ENCODE data around the gene PIK3R1. TPM values are rescaled to one million over a fixed set of nuclear protein-coding genes. Genes with fewer than 3 reads are reported as not detected.

Gene PIK3R1
- total RNA-seq, 1 donor from 2014 or later: 24.2 TPM

DNA sequence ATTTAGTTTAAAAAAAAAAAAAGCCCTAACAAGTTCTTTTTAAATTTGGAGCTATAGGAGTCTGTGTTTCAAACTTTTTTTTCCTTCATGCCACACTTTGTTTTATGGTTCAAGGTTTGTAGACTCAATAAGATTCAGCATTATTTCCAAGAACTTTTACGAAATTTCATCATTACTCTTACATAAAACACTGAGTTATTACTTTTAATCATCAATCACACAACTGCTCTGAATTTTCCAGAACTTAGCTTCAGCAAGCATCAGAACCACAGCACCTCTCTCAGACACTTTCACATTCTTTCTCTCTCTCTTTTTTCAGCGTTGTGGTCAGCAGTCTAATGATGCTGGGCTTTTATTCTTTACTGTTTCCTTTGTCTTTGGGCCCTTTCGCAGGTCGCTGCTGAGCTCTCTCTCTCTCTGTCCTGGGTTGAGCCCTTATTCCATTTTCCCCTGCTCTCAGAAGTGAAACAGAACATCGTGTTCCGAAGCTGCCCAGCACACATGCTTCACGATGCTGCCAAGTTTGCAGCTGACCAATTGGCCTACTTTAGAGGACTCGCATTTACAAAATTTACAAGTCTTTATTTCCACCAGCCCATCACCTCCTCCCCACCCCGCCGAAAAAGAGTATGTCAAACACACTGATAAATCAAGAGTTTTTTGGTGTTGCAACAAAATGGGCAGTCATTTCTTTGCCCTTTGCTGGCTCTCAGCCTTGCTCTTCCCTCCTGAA lies 44.6 kb upstream of the PIK3R1 start:
- peak overlapping the region; percentile 78 for H2AFZ ChIP-seq (replicated peaks)
- Mint-ChIP-seq H3K36me3 (no peaks in the 10 kb centered on the region), H3K4me1 (peaks cover 47% of the 10 kb centered on the region), H3K27ac (peak overlapping the region; percentile 95), H3K27me3 (ENCODE audit: insufficient read depth, low read depth) (peaks cover 3% of the 10 kb centered on the region), H3K9me3 (no peaks in the 10 kb centered on the region), H3K4me3 (peak overlapping the region; percentile 64)
- no peaks in the 10 kb centered on the region for H3K36me3 ChIP-seq
- peaks cover 32% of the 10 kb centered on the region for H3F3A ChIP-seq (ENCODE audit: low read depth)
- no peaks in the 10 kb centered on the region for H4K20me1 ChIP-seq (ENCODE audit: low read depth)
- no peaks in the 10 kb centered on the region for H3K79me2 ChIP-seq (ENCODE audit: low read depth)
- no peaks in the 10 kb centered on the region for H3K27me3 ChIP-seq
- H3K9me3 ChIP-seq (ENCODE audit: low read depth): no peaks in the 10 kb centered on the region
- no peak overlapping the region for H3K9ac ChIP-seq
- DNase-seq (ENCODE audit: low spot score): peak; percentile 61
- TF ChIP-seq EZH2 (IDR thresholded peaks at IDR 0.05): no peak
- no peak for TF ChIP-seq EZH2phosphoT487 (IDR thresholded peaks at IDR 0.05)
- TF ChIP-seq, protein P1, sequence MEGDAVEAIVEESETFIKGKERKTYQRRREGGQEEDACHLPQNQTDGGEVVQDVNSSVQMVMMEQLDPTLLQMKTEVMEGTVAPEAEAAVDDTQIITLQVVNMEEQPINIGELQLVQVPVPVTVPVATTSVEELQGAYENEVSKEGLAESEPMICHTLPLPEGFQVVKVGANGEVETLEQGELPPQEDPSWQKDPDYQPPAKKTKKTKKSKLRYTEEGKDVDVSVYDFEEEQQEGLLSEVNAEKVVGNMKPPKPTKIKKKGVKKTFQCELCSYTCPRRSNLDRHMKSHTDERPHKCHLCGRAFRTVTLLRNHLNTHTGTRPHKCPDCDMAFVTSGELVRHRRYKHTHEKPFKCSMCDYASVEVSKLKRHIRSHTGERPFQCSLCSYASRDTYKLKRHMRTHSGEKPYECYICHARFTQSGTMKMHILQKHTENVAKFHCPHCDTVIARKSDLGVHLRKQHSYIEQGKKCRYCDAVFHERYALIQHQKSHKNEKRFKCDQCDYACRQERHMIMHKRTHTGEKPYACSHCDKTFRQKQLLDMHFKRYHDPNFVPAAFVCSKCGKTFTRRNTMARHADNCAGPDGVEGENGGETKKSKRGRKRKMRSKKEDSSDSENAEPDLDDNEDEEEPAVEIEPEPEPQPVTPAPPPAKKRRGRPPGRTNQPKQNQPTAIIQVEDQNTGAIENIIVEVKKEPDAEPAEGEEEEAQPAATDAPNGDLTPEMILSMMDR (IDR thresholded peaks at IDR 0.05): no peak
- H3K4me2 ChIP-seq: peak overlapping the region; percentile 67
- H3K4me3 ChIP-seq: peak overlapping the region; percentile 8
- peaks cover 42% of the 10 kb centered on the region for H3K4me1 ChIP-seq
- H3K27ac ChIP-seq: peak overlapping the region; percentile 65

DNA sequence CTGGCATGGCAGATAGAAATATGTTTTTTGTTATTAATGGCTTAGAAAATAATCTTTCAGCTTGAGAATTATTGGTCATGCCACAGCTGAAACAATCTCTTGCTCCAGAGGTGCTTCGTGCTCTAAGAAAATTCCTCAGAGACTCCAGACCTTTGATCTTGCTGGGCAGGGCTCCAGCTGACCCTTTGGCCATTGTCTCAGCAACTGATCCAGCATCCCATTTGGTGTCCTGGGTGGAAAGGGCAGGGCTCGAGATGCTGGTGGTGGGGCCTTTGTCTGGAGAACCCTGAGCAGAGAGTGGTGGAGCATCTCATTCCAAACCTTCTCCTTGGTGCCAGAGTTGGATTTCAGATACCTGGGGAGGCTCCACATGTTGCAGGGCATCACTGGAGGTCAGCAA lies 43.2 kb upstream of the PIK3R1 start:
- H3K27ac ChIP-seq: no peak overlapping the region

DNA sequence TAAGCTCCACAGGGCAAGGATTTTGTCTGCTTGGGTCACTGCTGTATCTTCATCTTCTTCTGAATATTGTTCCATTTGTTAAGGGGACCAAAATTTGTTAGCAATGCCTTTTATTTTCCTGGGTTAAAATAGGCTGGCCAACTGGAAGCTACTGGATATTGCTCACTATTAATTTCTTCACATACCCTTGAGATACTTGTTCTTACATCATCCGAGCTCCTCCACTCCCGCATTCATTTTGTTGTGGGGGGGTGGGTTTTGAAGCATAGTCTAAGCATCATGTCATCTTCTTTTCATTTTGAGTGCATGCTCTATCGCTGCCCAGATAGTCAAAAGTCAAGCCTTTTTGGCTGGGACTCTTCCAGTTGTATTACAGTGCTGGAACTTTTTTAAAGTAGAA lies 42.5 kb upstream of the PIK3R1 start:
- Histone ChIP-seq H3K4me1 (peaks cover 42% of the 10 kb centered on the region), H3K9me3 (ENCODE audit: low read depth) (no peaks in the 10 kb centered on the region), H3K27me3 (no peaks in the 10 kb centered on the region), H3K79me2 (ENCODE audit: low read depth) (no peaks in the 10 kb centered on the region), H3K27ac (no peak overlapping the region), H4K20me1 (ENCODE audit: low read depth) (no peaks in the 10 kb centered on the region), H3K36me3 (no peaks in the 10 kb centered on the region), H3K9ac (no peak overlapping the region), H3K4me2 (no peak overlapping the region), H2AFZ (replicated peaks) (no peak overlapping the region), H3K4me3 (no peak overlapping the region), H3F3A (ENCODE audit: low read depth) (peaks cover 32% of the 10 kb centered on the region)
- no peak for DNase-seq (ENCODE audit: low spot score)
- Mint-ChIP-seq H3K4me1 (peaks cover 47% of the 10 kb centered on the region), H3K9me3 (peaks cover 3% of the 10 kb centered on the region), H3K36me3 (no peaks in the 10 kb centered on the region), H3K27ac (peak overlapping the region; percentile 25), H3K27me3 (ENCODE audit: insufficient read depth, low read depth) (peaks cover 3% of the 10 kb centered on the region), H3K4me3 (no peak overlapping the region)
- TF ChIP-seq EZH2phosphoT487 (IDR thresholded peaks at IDR 0.05) (no peak), EZH2 (IDR thresholded peaks at IDR 0.05) (no peak)
- TF ChIP-seq, protein P1 (IDR thresholded peaks at IDR 0.05): no peak

More for the DNA sequence above, 43.2 kb upstream of the PIK3R1 start:
- Histone ChIP-seq H3K9me3 (ENCODE audit: low read depth) (no peaks in the 10 kb centered on the region), H3K4me3 (no peak overlapping the region), H4K20me1 (ENCODE audit: low read depth) (no peaks in the 10 kb centered on the region), H3K36me3 (no peaks in the 10 kb centered on the region), H2AFZ (replicated peaks) (no peak overlapping the region), H3K4me2 (no peak overlapping the region), H3F3A (ENCODE audit: low read depth) (peaks cover 32% of the 10 kb centered on the region), H3K4me1 (peaks cover 42% of the 10 kb centered on the region), H3K27me3 (no peaks in the 10 kb centered on the region), H3K79me2 (ENCODE audit: low read depth) (no peaks in the 10 kb centered on the region), H3K9ac (no peak overlapping the region)
- peak; percentile 15 for DNase-seq (ENCODE audit: low spot score)
- TF ChIP-seq EZH2 (IDR thresholded peaks at IDR 0.05) (no peak), EZH2phosphoT487 (IDR thresholded peaks at IDR 0.05) (no peak)
- TF ChIP-seq, protein P1 (IDR thresholded peaks at IDR 0.05): no peak
- Mint-ChIP-seq H3K4me3 (no peak overlapping the region), H3K4me1 (peaks cover 47% of the 10 kb centered on the region), H3K27me3 (ENCODE audit: insufficient read depth, low read depth) (peaks cover 3% of the 10 kb centered on the region), H3K36me3 (no peaks in the 10 kb centered on the region), H3K27ac (peak overlapping the region; percentile 21), H3K9me3 (peaks cover under 1% of the 10 kb centered on the region)

Data from neural progenitor cell (in vitro differentiated cells).